SKM-1 (cell line): ENCODE data around the gene SYNGR1.
A peak's percentile ranks its signal among the peaks of the same experiment; 100 is the strongest.
"Not testable (repeated sequence)": the region's sequence is repeated elsewhere in the genome, so short reads cannot be mapped to it uniquely, and the experiment has no call there.

Experiments used
- DNase-seq: peaks from one replicate; lab custom pipeline; 2025; ENCODE audit not compliant: unreplicated experiment; lab: John Stamatoyannopoulos, UW

SYNGR1 gene

GRCh38 chr22:39350757-39351688 lies 1.2 kb downstream of the SYNGR1 start:
- no peak for DNase-seq

GRCh38 chr22:39351689-39352214 lies 2.0 kb downstream of the SYNGR1 start:
- DNase-seq: peak; percentile 40

GRCh38 chr22:39352306-39352891 lies 2.6 kb downstream of the SYNGR1 start:
- no peak for DNase-seq

GRCh38 chr22:39353346-39353745 lies 3.6 kb downstream of the SYNGR1 start:
- no peak for DNase-seq

- no peak for DNase-seq
Observed at GRCh38 chr22:39355080-39355479, 5.3 kb downstream of the SYNGR1 start.

GRCh38 chr22:39355805-39356204 lies 6.0 kb downstream of the SYNGR1 start:
- not testable (repeated sequence) for DNase-seq

GRCh38 chr22:39356464-39356863 lies 6.7 kb downstream of the SYNGR1 start:
- DNase-seq: no peak

- not testable (repeated sequence) for DNase-seq
Observed at GRCh38 chr22:39357110-39358108, 7.6 kb downstream of the SYNGR1 start.

- not testable (repeated sequence) for DNase-seq
Observed at GRCh38 chr22:39358197-39358596, 8.4 kb downstream of the SYNGR1 start.

- no peak for DNase-seq
Observed at GRCh38 chr22:39359659-39360195, 9.9 kb downstream of the SYNGR1 start.

- no peak for DNase-seq
Observed at GRCh38 chr22:39360242-39360641, 10.5 kb downstream of the SYNGR1 start.

GRCh38 chr22:39360674-39361413 lies 11.1 kb downstream of the SYNGR1 start:
- no peak for DNase-seq

- no peak for DNase-seq
Observed at GRCh38 chr22:39361496-39361895, 11.7 kb downstream of the SYNGR1 start.

GRCh38 chr22:39362271-39362670 lies 12.5 kb downstream of the SYNGR1 start:
- no peak for DNase-seq

GRCh38 chr22:39362932-39363331 lies 13.1 kb downstream of the SYNGR1 start:
- DNase-seq: no peak

GRCh38 chr22:39363751-39364515 lies 14.1 kb downstream of the SYNGR1 start:
- DNase-seq: no peak

- DNase-seq: no peak
Observed at GRCh38 chr22:39364714-39365491, 15.1 kb downstream of the SYNGR1 start.

GRCh38 chr22:39365492-39365780 lies 15.6 kb downstream of the SYNGR1 start:
- no peak for DNase-seq

GRCh38 chr22:39367035-39367434 lies 17.2 kb downstream of the SYNGR1 start:
- no peak for DNase-seq
